ENCODE results near the gene CNOT3.
"Not testable (repeated sequence)": the region's sequence is repeated elsewhere in the genome, so short reads cannot be mapped to it uniquely, and the experiment has no call there.

Gene CNOT3

GRCh38 chr19:54173359-54173699 lies 35.8 kb downstream of the CNOT3 start:
- no peak for DNase-seq

DNA sequence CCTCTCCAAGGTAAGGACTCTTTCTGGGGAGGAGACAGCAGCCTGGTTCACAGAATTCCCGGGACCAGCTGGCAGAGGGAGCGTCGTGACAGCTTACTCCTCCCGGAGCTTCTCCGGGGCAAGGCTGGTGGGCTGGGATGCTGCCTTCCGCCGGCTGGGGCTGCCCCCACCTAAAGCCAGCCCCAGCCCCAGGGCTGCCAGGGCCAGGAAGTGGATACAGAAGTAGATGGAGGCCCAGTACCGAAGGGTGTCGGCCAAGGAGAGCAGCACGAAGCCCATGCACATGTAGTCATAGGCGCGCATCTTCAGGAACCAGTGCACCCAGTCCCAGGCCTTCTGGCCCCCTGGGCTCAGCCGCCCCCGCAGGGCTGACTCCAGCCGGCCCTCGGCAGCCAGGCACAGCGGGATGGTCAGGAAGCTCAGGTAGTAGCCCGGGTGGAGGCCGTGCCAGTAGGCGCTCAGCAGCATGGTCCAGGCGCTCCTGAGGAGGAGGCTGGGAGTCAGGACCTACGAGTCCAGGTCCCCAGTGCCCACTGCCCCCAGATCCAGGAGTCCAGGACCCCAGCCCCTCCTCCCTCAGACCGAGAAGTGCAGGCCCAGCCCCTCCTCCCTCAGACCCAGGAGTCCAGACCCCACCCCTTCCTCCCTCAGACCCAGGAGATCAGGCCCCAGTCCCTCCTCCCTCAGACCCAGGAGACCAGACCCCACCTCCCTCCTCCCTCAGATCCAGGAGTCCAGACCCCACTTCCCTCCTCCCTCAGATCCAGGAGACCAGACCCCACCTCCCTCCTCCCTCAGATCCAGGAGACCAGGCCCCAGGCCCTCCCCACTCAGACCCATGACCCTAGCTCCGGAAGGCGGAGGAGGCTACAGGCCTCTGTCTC lies 36.6 kb downstream of the CNOT3 start:
- DNase-seq, result no peak

GRCh38 chr19:54178581-54179261 lies 41.2 kb downstream of the CNOT3 start:
- DNase-seq, result peak; percentile 23

GRCh38 chr19:54179262-54179852 lies 41.8 kb downstream of the CNOT3 start:
- no peak for DNase-seq

DNA sequence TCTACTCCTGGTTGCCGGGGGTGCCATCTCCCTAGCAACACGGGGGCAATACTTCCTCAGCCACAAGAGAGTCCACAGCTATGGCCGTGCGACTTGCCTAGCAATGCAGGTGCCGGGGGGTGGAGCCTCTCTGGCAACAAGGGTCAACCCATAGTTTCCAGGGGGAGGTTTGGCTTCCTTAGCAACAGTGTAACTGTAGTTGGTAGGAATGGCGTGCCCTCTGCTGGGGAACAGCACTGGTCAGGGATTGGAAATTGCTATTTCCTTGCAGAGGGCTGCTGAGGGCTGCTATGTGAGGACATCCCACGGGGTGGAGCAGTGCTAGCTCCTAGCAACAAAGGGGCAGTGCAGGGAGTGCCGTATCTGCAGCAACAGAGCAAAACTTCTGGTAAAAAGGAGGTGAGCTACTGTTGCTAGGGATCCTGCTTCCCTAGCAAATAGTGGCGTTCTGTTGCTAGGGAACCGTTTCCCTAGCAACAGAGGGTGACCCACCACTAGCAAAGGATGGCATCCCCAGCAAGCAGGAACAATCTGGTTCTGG lies 42.4 kb downstream of the CNOT3 start:
- DNase-seq, result no peak

DNA sequence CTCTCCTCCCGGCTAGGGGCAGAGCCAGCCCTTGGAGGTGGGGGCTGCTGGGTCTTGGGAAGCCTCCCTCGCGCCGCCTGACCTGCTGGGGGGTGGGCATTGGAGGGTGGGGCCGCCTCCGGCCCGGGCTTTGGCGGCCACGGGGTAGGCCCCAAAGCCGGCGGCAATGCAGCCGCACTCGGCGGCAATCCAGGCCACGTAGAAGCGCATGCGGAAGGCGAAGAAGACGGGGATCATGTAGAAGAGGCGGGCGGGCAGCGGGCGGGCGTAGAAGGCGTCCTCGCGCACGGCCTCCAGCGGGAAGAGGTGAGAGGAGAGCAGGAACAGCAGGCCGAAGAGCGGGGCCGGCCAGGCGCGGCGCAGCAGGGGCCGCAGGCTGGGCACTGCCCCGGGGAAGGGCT lies 43.1 kb downstream of the CNOT3 start:
- no peak for DNase-seq

GRCh38 chr19:54181894-54182293 lies 44.3 kb downstream of the CNOT3 start:
- not testable (repeated sequence) for DNase-seq

- DNase-seq, result no peak
These were observed 45.9 kb downstream of the CNOT3 start for GRCh38 chr19:54183431-54183830.

GRCh38 chr19:54186351-54186750 lies 48.8 kb downstream of the CNOT3 start:
- DNase-seq, result no peak

DNA sequence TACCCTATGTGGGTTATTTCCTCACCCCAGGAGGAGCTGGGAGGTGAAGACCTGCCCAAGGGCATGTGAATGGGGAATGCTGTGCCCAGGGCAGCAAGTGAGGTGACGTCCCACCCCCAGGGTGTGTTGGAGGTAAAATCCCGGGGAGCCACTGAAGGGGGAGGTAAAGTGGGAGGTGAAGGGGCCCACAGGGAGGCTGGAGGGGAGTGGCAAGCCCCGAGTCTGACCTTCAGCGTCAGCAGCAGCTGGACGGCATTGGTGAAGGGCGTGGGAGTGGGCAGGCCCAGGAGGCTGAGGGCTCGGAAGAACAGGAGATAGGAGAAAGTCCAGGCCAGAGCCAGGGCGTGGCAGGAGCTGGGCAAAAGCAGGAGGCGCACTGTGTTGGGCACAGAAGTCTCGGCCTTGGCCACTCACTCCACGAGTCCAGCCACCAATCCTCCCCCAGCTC lies 49.4 kb downstream of the CNOT3 start:
- DNase-seq, result no peak

GRCh38 chr19:54188215-54188871 lies 50.8 kb downstream of the CNOT3 start:
- DNase-seq, result no peak

- DNase-seq, result no peak
These were observed 51.7 kb downstream of the CNOT3 start, which contains the start of gene MBOAT7 for GRCh38 chr19:54189145-54189734. Gene MBOAT7 (minus strand): TSS chr19:54189580. CDS start chr19:54188508, 1,072 bp downstream.

DNA sequence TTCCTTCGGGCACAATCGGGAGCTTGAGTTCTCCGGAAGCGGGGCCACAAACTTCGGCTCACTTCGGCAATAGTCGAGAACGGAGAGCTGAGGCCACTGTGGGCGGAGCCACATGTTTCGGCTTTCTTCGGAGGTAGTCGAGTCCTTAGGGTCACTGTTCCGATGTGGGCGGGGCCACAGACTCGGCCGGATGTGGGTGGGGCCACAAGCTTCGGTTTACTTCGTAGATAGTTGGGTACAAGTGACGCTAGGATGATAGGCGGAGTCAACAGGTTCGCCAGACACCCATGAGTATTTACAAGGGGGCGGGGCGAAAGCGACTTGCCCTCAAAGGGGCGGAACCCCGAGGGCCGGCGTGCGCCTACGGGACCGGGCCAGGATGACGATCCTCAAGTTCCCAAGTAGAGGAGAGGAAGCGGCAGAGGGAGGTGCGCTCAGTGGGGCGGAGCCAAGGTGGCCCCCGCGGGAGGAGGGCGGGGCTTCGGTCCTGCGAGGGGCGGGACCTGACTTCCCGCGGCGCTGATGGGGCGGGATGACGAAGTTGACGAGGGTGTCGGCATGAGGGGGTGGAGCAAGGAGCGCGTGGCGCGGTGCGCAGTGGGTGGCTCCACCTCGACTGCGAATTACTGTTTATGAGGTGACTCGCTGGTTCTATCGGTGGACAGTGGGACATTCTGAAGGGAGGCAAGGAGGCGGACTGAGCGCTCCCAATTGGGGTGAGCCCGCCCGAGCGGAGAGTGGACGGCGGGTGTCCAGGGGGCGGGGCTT lies 52.4 kb downstream of the CNOT3 start:
- peak; percentile 99 for DNase-seq

- peak; percentile 98 for DNase-seq
These were observed 53.0 kb downstream of the CNOT3 start for GRCh38 chr19:54190503-54191010.

DNA sequence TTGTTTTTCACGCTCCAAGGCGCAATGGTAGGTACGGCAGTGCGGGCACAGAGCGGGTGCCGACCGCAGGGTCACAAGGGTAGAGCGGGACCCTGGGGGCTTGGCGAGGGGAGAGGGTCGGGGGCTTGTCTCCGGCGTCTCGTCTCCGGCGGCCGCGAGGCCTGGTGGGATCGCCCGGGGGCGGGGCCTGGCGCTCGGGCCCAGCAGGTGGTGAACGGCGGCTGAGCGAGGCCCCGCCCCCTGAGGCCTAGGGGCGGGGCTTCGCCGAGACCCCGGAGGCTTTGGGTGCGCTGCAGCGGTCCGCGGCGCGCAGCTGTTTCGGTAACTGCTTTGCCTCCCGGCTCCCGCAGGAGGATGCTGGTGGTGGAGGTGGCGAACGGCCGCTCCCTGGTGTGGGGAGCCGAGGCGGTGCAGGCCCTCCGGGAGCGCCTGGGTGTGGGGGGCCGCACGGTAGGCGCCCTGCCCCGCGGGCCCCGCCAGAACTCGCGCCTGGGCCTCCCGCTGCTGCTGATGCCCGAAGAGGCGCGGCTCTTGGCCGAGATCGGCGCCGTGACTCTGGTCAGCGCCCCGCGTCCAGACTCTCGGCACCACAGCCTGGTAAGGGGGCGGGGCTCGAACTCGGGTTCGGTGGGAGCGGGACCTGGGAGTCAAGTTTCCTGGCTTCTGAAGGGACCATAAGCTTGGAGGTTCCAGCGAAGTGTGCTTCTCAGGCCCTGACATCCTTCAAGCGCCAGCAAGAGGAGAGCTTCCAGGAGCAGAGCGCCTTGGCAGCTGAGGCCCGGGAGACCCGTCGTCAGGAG lies 53.6 kb downstream of the CNOT3 start, which contains the start of gene TSEN34:
Gene TSEN34, plus strand, starts transcription at position 298 of the 800 bp plus-strand sequence. Its CDS starts 57 bp downstream, at position 355.
- peak; percentile 81 for DNase-seq

- DNase-seq, result no peak
These were observed 54.4 kb downstream of the CNOT3 start for GRCh38 chr19:54191811-54192453.

DNA sequence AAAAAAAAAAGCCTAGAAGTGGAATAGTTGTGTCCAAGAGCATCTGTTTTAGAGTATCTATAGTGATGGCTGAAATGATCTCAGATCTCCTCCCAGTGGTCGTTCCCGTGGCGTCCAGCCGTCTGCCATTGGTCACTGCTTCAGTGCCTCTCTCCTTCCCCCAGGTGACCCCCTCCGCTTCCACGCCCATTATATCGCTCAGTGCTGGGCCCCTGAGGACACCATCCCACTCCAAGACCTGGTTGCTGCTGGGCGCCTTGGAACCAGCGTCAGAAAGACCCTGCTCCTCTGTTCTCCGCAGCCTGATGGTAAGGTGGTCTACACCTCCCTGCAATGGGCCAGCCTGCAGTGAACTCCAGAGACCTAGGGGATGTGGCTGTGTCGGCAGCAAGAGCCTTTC lies 55.4 kb downstream of the CNOT3 start:
- no peak for DNase-seq

DNA sequence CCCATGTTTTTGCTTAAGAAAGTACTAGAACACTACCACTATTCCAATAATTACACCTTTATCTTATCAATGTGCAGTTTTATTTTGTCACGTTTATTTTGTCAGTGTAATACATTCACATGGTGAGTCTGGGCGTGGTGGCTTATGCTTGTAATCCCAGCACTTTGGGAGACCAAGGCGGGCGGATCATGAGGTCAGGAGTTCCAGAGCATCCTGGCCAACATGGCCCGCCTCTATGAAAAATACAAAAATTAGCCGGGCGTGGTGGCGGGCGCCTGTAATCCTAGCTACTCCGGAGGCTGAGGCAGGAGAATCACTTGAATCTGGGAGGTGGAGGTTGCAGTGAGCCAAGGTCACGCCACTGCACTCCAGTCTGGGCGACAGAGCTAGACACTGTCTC lies 56.9 kb downstream of the CNOT3 start:
- not testable (repeated sequence) for DNase-seq

DNA sequence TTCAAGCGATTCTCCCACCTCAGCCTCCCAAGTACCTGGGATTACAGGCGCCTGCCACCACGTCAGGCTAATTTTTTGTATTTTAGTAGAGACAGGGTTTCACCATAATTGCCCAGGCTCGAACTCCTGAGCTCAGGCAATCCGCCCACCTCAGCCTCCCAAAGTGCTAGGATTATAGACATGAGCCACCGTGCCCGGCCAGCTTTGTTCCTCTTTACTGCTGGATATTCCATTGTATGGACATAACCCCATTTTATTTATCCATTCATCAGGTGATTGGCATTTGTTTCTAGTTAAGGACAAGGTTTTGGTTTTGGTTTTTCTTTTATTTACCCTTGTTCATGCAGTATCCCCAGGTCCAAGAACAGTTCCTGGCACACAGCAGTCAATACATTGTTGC lies 59.0 kb downstream of the CNOT3 start:
- no peak for DNase-seq

- no peak for DNase-seq
These were observed 59.6 kb downstream of the CNOT3 start for GRCh38 chr19:54197121-54197520.
